Middle frontal gyrus (tissue), 1 donor: ENCODE data around the gene KSR2.
A peak's percentile ranks its signal among the peaks of the same experiment; 100 is the strongest.
"Not testable (repeated sequence)": the region's sequence is repeated elsewhere in the genome, so short reads cannot be mapped to it uniquely, and the experiment has no call there.

Source experiments
- DNase-seq: peaks from one replicate; pipeline ENCODE4 v3.0.0-alpha.2; 2015; ENCODE audit warnings: low spot score; ENCODE audit errors: extremely low spot score

Gene KSR2

DNA sequence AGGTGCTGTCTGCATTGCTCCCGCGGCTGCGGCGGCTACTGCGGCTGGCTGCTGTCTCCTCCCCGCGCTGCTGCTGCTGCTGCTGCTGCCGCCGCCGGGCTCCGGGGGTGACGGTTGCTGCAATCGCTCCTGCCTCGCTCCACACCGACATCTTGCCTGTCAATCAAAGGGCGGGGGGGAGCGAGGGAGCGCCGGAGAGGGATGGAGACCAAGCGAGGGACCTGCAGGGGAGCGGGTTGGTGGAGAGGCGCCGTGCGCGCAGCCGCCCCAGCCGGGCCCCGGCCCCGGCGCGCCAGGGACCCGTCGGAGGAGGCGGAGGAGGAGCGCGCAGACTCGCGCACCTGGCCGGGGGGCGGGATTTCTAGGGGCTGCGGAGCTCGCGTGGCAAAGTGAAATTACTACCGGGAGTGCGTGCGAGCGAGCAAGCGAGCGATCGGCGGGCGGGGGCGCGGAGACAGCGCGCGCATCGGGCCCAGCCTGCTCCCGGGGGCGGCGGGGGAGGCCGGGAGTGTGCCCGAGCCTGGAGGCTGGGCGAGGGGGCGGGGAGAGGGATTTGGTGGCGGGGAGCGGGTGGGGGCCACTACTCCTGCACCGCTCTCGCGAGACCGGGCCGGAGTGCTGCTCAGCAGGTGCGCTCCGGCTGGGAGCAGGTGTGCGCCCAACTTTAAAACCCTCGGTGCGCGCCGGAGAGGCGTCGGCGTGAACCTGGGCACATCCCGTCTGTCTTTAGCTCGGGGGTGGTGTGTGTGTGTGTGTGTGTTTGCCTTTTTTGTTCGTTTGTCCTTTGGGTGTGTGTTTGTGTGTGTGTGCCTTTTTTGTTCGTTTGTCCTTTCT, at the start of gene KSR2:
TSS of gene KSR2 (minus strand) at position 165 of the 834 bp plus-strand sequence. CDS start 735 bp downstream, outside the sequence.
- DNase-seq, result peak; percentile 49

DNA sequence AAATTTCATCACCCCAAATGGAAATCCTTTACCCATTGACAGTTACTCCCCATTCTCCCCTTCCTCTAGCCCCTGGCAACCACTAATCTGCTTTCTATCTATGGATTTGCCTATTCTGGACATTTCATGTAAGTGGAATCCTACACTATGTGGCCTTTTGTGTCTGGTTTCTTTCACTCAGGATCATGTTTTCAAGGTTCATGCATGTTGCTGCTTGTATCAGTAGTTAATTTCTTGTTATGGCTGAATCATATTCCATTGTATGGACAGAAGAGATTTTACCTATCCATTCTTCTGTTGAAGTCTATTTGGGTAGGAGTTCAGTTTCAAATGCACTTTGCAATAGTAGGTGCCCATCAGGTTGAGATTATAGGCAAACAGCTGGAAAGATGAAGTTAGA, 49.1 kb upstream of the KSR2 start:
- no peak for DNase-seq

DNA sequence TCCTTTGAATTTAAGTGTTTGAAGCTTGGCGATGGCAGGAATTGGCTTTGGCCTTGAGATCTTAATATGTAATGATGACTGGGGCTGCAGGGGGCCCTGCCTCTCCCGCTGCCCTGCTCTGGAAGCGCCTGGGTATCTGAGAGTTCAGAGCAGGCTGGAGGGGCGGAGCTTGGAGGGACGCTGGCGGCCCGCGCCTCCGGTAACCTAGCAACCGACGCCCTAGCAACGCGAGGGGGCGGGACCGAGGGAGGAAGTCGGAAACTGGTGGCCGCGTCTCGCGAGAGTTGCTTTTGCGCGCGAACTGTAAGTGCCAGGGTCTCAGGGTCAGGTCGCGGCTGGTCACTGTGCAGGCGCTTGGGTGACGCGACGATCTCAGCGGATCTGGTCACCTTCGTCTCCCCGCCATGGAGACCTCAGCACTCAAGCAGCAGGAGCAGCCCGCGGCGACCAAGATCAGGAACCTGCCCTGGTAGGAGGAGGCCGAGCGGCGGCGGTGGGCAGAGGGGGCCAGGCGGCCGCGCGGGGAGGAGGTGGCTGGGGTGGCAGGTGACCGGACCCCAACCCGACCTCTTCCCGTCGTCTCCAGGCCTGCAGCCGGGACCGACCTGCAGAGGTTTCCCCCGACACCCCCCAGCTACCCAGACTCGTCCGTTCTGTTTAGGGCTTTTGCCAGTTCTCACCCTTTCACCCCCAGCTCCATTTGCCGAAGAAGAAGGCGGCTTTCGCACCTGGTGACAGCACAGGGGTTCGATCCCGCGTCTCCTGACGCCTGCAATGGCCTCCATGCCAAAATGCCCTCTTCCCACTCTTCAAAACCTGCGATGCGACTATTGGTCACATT, 47.9 kb upstream of the KSR2 start, which contains the start of gene RFC5:
TSS of gene RFC5 (plus strand) at position 280 of the 841 bp plus-strand sequence. CDS start at position 405, 125 bp downstream.
- peak; percentile 97 for DNase-seq

DNA sequence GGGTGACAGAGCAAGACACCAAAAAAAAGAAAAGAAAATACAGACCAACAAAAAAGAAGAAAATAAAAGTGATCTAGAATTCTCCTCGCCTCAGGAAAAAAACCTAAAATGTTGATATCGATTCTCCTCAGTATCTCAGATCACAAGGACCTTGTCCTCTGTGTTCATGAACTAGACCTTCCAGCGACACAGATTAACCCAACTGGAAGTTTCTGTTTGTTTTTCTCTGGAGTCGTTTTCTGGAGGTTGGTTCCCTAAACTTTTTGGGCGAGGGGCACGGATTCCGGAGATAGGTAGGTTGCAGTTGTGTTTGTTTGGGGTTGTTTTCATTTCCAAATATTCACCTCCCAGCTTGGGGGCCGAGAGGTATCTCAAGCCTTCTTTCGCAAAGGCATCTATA, 47.2 kb upstream of the KSR2 start:
- DNase-seq, result no peak

DNA sequence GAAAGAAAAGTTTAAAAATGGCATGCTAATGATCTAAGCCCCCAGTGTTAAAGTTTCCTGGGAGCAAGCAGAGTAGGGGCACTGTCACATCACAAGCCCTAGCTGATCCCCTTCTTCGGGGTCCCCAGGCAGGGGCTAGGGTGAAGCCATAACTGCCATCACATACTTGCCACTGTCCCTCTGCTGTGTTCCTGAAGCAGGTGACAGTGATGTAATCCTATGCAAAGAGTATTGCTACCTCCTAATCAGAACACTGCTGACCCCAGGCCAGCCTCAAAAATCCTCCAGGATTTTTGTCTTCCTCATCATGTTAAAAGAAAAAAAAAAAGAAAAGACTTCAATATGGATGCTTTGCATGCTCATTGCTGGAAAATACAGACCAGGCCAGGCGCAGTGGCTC, 46.5 kb upstream of the KSR2 start:
- no peak for DNase-seq

DNA sequence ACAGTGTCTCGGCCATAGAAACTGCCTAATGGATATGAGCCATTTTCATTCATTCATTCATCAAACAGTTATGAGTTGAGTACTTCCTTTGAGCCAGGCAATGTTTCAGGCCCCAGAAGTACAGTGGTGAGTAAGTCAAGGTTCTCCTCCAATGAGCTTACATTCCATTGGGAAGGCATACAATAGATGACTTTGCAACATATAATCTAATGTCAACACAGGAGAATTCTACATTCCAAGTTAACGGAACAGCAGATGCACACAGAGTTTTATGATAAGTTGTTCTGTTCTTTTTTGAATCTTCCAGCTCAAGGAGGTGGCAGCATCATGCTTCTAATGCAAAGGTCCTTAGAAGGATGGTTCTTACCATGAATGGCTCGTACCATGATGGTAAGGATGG, 44.5 kb upstream of the KSR2 start:
- DNase-seq, result no peak

DNA sequence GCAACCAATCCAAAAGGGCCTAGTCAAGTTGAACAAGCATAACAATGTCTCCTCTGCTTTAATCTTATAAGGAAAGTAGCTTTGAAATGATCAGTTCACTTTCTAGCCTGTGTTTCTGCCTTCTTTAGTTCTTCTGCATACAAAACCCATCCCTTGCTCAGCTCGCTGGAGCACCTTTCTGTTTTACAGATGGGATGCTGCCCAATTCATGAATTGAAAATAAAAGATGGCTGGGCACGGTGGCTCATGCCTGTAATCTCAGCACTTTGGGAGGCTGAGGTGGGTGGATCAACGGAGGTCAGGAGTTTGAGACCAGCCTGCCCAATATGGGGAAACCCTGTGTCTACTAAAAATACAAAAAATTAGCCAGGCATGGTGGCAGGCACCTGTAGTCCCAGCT, 43.2 kb upstream of the KSR2 start:
- no peak for DNase-seq

DNA sequence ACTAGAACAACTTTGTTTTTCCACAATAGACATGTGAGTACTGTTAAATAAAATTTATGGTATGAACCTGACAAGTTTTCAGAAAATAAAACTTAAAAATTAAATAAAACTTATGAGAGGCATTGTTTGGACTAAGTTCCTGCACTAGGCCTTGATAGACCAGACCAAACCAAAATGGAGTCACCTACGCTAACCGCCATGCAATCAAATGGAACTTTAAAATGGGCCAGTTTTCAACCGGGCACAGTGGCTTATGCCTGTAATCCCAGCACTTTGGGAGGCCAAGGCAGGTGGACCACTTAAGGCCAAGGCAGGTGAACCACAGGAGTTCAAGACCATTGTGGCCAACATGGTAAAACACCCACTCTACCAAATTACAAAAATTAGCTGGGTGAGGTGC, 42.6 kb upstream of the KSR2 start:
- DNase-seq, result no peak

DNA sequence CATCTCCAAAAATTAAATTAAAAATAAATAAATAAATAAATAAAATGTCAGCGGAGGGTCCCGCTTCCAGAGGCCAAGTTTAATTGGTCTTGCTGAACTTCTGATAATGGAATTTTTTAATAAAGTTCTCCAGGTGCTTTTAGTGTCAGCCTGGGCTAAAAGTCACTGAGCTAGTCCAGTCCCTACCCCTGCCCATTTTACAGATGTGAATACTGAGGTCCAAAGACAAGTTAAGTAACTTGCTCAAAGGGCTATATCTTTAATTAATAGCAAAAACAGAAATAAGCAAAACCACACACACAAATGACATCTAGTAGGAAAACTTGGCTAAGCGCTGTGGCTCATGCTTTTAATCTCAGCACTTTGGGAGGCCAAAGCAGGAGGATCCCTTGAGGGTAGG, 42.1 kb upstream of the KSR2 start:
- no peak for DNase-seq

DNA sequence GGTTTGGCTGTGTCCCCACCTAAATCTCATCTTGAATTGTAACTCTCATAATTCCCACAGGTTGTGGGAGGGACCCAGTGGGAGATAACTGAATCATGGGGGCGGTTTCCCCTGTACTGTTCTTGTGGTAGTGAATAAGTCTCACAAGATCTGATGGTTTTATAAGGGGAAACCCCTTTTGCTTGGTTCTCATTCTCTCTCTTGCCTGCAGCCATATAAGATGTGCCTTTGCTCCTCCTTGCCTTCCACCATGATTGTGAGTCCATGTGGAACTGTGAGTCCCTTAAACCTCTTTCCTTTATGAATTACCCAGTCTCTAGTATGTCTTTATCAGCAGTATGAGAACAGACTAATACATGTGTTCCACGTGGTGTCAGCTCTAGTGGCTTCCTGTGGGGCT, 31.0 kb upstream of the KSR2 start:
- DNase-seq, result not testable (repeated sequence)

DNA sequence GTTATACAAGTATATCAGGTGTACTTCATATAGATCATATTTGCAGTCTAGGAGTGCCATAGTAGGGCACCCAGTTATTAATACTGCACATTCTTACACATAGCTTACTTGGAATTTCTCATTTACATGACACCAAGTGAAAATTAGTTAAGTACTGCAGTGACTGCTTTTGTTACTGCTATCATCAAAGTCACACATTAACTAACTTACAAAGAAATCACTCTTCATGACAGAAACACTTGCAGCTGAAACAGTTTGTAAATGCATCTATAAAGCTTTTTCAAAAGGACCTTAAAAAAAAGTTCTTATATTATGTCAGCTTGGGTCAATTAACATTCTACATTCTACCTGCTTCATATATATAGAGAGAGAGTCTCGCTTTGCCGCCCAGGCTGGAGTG, 29.9 kb upstream of the KSR2 start:
- no peak for DNase-seq

DNA sequence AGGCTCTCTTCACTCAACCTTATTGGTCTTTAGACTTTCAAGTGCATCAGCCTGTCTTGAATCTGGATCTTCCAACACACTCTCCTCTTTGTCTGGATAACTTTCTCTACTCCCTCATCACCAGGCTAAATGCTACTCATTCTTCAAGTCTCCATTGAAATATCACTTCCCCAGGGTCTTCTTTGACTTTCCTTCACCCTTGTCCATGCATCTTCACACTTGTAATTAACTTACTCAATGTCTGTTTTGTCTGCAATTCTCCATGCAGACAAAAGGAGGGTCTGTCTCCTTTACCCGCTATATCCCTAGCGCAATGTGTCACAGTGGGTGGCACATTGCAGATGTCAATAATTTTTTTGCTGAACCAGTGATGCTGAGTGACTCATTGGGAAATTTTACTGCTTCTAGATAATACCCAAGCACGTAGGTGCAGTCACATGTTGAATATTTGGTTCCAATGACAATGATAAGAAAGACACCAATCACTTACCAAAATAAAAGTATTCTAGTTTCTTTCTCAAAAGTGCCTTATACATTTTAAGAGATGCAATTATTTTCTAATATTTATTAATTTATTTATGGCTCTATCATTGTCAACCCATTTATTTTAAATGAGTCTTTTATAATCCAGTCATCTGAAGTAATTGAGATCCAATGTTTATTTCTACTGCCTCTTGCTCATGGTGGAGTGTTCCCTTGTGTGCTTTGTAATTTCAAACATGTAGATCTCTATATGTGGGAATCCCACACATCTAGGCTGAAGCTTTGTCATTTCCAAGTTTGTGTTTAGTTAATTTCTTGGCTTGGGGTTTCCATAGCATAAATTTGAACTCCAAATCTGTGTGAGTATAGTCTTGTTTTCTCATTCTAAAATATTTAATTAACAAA, 26.0 kb upstream of the KSR2 start:
- DNase-seq, result no peak

DNA sequence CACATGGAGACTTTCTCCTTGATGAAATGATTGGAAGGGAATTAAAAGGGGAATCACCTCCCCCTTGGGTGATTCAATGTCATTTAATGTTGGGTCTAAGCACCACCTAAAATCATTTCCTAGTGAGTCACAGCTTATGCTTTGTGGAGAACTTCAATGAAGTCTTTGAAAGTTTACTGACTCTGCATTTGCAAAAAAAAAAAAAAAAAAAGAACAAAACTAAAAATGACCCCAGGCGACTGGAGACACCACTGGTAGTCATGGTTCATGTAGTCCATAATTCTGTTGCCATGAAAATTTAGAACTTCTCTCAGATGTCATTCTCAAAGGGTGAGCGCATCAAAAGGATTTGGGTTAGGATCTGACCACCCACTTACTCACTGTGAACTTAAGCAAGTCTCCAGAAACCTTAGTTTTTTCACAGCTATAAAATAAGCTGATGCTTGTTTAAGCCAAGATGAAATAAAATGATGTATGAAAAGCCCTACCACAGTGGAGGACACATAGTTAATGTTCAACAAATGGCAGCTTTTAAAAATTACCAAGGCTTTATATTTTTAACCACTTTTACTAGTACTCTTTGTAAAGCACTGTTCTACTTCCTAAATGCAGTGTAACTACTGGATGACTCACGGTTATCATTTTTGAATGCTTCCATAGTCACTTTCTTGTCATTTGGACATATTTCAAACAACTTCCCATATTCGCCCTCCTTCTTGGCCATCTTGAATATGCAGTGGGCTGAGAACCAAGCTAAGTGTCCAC, 18.1 kb upstream of the KSR2 start:
- no peak for DNase-seq

DNA sequence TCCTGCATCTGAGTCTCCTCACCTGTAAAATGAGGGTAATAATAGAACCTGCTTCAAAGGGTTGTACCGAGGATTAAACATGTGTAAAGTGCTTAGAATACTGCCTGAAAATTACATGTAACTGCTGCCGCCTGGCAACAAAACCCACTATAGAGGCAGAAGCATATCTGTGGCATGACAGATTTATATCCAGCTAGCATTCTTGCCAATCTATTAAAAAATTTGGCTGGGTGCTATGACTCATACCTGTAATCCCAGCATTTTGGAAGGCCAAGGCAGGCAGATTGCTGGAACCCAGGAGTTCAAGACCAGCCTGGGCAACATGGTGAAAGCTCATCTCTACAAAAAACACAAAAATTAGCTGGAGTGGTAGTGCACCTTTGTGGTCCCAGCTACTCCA, 16.4 kb upstream of the KSR2 start:
- no peak for DNase-seq

DNA sequence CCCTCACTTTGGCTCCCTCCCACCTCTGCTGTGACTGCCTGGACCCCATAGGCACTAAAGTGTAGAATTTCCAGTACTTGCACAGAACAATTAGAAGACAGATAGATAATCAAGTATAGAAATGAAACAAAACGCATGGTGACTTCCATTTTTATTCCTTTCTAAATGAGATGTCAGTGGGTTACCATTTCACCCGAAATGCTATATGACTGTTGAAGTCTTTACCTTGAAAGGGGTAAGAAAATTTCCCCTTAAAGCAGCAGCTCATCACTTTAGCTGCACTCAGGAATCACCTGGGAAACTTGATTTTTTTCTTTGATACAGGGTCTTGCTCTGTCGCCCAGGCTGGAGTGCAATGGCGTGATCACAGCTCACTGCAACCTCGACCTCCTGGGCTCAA, 12.5 kb upstream of the KSR2 start:
- no peak for DNase-seq

DNA sequence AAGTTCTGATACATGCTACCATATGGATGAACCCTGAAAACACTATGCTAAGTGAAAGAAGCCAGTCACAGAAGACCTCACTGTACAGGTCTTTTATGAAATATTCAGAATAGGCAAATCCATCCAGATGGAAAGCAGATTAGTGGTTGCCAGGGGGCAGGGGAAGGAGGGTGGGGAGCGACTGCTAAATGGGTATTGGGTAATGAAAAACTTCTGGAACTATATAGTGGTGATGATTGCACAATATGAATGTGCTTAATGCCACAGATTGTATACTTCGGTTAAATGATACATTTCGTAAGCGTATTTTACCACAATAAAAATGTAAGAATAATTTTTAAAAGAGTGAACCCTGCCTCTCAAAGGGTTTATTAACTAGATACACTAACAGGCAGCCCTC, 11.8 kb upstream of the KSR2 start:
- DNase-seq, result no peak

DNA sequence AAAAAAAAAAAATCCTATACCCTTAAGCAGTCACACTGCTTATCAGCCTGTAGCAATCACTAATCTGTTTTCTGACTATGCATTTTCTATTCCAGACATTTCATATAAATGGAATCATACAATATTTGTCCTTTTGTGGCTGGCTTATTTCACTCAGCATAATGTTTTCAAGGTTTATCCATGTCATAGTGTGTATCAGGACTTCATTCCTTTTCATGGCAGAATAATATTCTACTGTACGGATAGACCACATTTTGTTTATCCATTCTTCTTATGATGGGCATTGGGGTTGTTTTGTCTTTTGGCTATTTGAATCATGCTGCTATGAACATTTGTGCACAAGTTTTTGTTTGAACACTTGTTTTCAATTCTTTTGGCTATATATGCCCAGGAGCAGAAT, 8.6 kb upstream of the KSR2 start:
- no peak for DNase-seq

DNA sequence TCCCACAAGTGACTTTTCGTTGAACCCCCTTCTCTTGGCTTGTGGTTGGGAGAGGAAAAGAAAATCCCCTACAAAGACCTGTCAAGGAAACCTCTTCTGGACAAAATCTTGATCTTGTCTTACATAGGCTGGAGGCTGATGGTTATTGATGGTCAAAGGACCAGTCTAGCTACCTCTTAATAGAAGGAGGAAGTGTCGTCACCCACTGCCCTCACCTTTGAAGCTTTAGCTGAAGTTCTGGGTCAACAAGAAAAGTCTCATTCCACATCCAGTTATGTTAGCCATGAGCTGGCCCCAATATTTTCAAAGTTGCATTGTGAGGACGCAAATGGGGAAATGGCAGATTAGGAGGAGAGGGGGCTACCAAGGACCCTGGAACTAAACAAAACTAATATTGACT, 6.2 kb upstream of the KSR2 start:
- no peak for DNase-seq

DNA sequence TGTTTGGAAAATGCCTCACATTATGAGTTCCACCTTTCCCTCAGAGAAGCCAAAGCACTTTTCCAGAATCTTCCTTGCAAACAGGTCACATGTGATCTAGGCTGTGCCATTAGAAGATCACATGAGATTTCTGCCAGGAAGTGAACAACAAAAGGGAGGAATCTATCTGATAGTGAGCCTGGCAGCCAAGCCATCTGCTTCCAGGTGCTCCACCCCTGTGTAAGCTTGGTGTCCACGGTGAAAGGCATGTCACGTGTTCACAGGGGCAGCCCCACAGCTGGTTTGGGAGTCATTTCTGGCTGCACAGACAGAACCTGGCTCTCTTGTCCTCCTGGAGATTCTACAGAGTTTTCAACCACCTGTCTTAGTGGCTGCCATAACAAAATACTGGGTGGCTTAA, 3.5 kb upstream of the KSR2 start:
- no peak for DNase-seq

DNA sequence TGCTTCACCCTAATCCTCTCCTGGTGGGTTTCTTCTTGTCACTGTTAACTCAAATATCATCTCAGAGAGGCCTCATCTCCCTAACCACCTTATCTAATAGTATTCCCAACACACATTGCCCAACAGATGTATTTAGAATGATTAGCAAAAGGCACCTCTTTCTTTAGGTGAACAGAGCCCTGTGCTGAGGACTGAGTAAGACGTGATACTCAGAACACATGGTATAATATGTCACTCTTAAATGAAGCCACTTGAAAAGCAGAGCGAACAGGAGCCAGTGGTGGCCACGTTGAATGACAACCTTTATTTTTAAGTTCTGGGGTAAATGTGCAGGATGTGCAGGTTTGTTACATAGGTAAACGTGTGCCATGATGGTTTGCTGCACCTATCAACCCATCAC, 1.5 kb upstream of the KSR2 start:
- no peak for DNase-seq
